A549 (cell line): ENCODE data around the gene ROR1. TPM values are rescaled to one million over a fixed set of nuclear protein-coding genes. Genes with fewer than 3 reads are reported as not detected.

ENCODE experiments used
- ATAC-seq, 2 experiments: fragments of 200-7000 bp in 1 of 2; fragments of >200 bp in 1 of 2; cut with Nextera tagmentation in 1 of 2; cut with Tn5 transposase in 1 of 2; 3 replicates each; pipeline versions ENCODE4 v1.8.0 to v1.9.1; 2018 to 2020; ENCODE audit warnings: mild to moderate bottlenecking in 1 of 2, moderate library complexity in 1 of 2
- CTCF ChIA-PET: fragments of 300-600 bp; sonication (Branson Sonifier 250); formaldehyde crosslinking; extraction: SDS; loops from one replicate; lab custom pipeline; 2021; ENCODE audit warnings: antibody characterized with exemption, inconsistent platforms; lab: Yijun Ruan, JAX
- POLR2A ChIA-PET: fragments of 350-600 bp; formaldehyde crosslinking; extraction: SDS; loops from one replicate; lab custom pipeline; 2021; ENCODE audit warnings: antibody characterized with exemption, inconsistent platforms; lab: Yijun Ruan, JAX
- DNase-seq, 2 experiments: peaks; one replicate each; pipeline versions ENCODE4 v3.0.0 to v3.0.0-alpha.2; 2011 to 2016; ENCODE audit warnings: low read depth in 1 of 2, low spot score in 1 of 2
- FAIRE-seq: peaks from 2 replicates; lab custom pipeline; 2011; peaks lifted over from hg19 to GRCh38; lab: Jason Lieb, UNC
- H3K27ac ChIP-seq, 2 experiments: fragments of >200 bp; sonication (Bioruptor Twin); formaldehyde crosslinking; 3 replicates each; pipeline ENCODE4 v1.5.1; 2016 to 2017
- H3K4me1 ChIP-seq: fragments of >200 bp; sonication (Bioruptor Twin); formaldehyde crosslinking; 3 replicates; pipeline ENCODE4 v1.6.1; 2016
- H3K4me2 ChIP-seq: fragments of >200 bp; sonication (Bioruptor Twin); formaldehyde crosslinking; 3 replicates; pipeline ENCODE4 v1.6.1; 2016
- H3K4me3 ChIP-seq: fragments of >200 bp; sonication (Bioruptor Twin); formaldehyde crosslinking; 3 replicates; pipeline ENCODE4 v1.5.1; 2016
- H3K9me3 ChIP-seq: fragments of >200 bp; sonication (Bioruptor Twin); formaldehyde crosslinking; 3 replicates; pipeline ENCODE4 v1.6.1; 2016
- CBX8 ChIP-seq: fragments of 200-600 bp; sonication (generic); IDR thresholded peaks from 2 replicates; pipeline ENCODE4 v1.6.1; 2016
- ELK1 ChIP-seq: fragments of 150-350 bp; IDR thresholded peaks from 2 replicates; pipeline ENCODE4 v1.6.1; 2014; ENCODE audit warnings: low read depth, mild to moderate bottlenecking, low read length
- FOXS1 ChIP-seq: fragments of 250-450 bp; sonication (Bioruptor Pico); IDR thresholded peaks from 2 replicates; pipeline ENCODE4 v1.5.0; 2020; ENCODE audit warnings: mild to moderate bottlenecking, moderate library complexity
- GATA3 ChIP-seq: IDR thresholded peaks from 2 replicates; pipeline ENCODE4 v1.6.1; 2012; ENCODE audit warnings: borderline replicate concordance
- HDAC2 ChIP-seq: fragments of 200-600 bp; sonication (generic); IDR thresholded peaks from 2 replicates; pipeline ENCODE4 v1.6.1; 2016
- HEYL ChIP-seq: fragments of 250-450 bp; sonication (Bioruptor Pico); IDR thresholded peaks from 2 replicates; pipeline ENCODE4 v1.8.0; 2021; ENCODE audit warnings: mild to moderate bottlenecking, moderate library complexity
- JUN ChIP-seq, 2 experiments: fragments of >200 bp; sonication (Bioruptor Twin); formaldehyde crosslinking; IDR thresholded peaks; 2 replicates in 1 of 2; 3 replicates in 1 of 2; pipeline ENCODE4 v1.6.1; 2016 to 2017
- JUNB ChIP-seq: fragments of >200 bp; sonication (Bioruptor Twin); formaldehyde crosslinking; IDR thresholded peaks from 2 replicates; pipeline ENCODE4 v1.6.1; 2016
- KDM1A ChIP-seq: fragments of 200-600 bp; sonication (generic); IDR thresholded peaks from 2 replicates; pipeline ENCODE4 v1.6.1; 2016; ENCODE audit warnings: low read depth, mild to moderate bottlenecking
- NFE2L2 ChIP-seq: fragments of 150-350 bp; conservative IDR thresholded peaks from 2 replicates; pipeline ENCODE4 v1.6.1; 2014; ENCODE audit warnings: low read length
- NPAS2 ChIP-seq: fragments of 250-450 bp; sonication (Bioruptor Pico); IDR thresholded peaks from 2 replicates; pipeline ENCODE4 v1.8.0; 2022; ENCODE audit warnings: mild to moderate bottlenecking, moderate library complexity, borderline replicate concordance
- NR3C1 ChIP-seq: fragments of >200 bp; sonication (Bioruptor Twin); formaldehyde crosslinking; IDR thresholded peaks from 3 replicates; pipeline ENCODE4 v1.6.1; 2017
- PBX3 ChIP-seq: IDR thresholded peaks from 2 replicates; pipeline ENCODE4 v1.6.1; 2012
- POLR2A ChIP-seq: IDR thresholded peaks from 2 replicates; pipeline ENCODE4 v1.6.1; 2012; ENCODE audit warnings: mild to moderate bottlenecking, low read length
- POLR2AphosphoS2 ChIP-seq: conservative IDR thresholded peaks from 2 replicates; pipeline ENCODE4 v1.6.1; 2012; ENCODE audit warnings: low read length, improper control_type of control experiment, inconsistent platforms
- RARB ChIP-seq: fragments of 250-450 bp; sonication (Bioruptor Pico); IDR thresholded peaks from 2 replicates; pipeline ENCODE4 v1.8.0; 2021; ENCODE audit warnings: mild to moderate bottlenecking, moderate library complexity
- RFX5 ChIP-seq: fragments of 450-650 bp; IDR thresholded peaks from 2 replicates; pipeline ENCODE4 v1.7.1; 2014; ENCODE audit warnings: antibody characterized with exemption, mild to moderate bottlenecking, moderate library complexity
- RNF2 ChIP-seq: fragments of 200-600 bp; sonication (generic); IDR thresholded peaks from 2 replicates; pipeline ENCODE4 v1.6.1; 2016; ENCODE audit warnings: low read depth, mild to moderate bottlenecking, antibody characterized with exemption, moderate library complexity, borderline replicate concordance
- SREBF2 ChIP-seq: fragments of 450-650 bp; IDR thresholded peaks from 2 replicates; pipeline ENCODE4 v1.6.1; 2014; ENCODE audit warnings: mild to moderate bottlenecking, moderate library complexity
- TFCP2L1 ChIP-seq: fragments of 250-450 bp; sonication (Bioruptor Pico); IDR thresholded peaks from 2 replicates; pipeline ENCODE4 v1.5.0; 2021; ENCODE audit warnings: mild to moderate bottlenecking
- TP53 ChIP-seq: fragments of 250-450 bp; sonication (Bioruptor Pico); IDR thresholded peaks from 2 replicates; pipeline ENCODE4 v1.5.0; 2021; ENCODE audit warnings: mild to moderate bottlenecking, moderate library complexity
- ZC3H11A ChIP-seq: fragments of 450-650 bp; IDR thresholded peaks from 2 replicates; pipeline ENCODE4 v1.6.1; 2014; ENCODE audit warnings: antibody characterized with exemption, mild to moderate bottlenecking
- ZFP36 ChIP-seq: fragments of 450-650 bp; IDR thresholded peaks from 2 replicates; pipeline ENCODE4 v1.6.1; 2014; ENCODE audit warnings: borderline replicate concordance; ENCODE audit not compliant: partially characterized antibody
- ZNF302 ChIP-seq: fragments of 250-450 bp; sonication (Bioruptor Pico); IDR thresholded peaks from 2 replicates; pipeline ENCODE4 v1.9.0; 2021; ENCODE audit warnings: inconsistent platforms, mild to moderate bottlenecking, moderate library complexity
- ZSCAN20 ChIP-seq: fragments of 250-450 bp; sonication (Bioruptor Pico); IDR thresholded peaks from 2 replicates; pipeline ENCODE4 v1.8.0; 2022; ENCODE audit warnings: mild to moderate bottlenecking, moderate library complexity
- WGBS: methylation state at CpG from one replicate; pipeline ENCODE4 v1.1.6; 2017; ENCODE audit errors: missing lambda C conversion rate; 5-methylcytosine and 5-hydroxymethylcytosine counted together
- polyA plus RNA-seq, 4 experiments: library from polyadenylated mRNA; depleted of rRNA in 3 of 4; stranded (reverse); fragments of >200 nt; fragmentation: RNase III in 1 of 4; extraction: RNeasy Plus Mini Kit Qiagen cat#74134 plus additional on column Dnase treatment in 1 of 4; gene quantifications; 2 replicates in 3 of 4; 3 replicates in 1 of 4; pipeline ENCODE4 v1.2.3, GENCODE V29; 2011 to 2017
- TF ChIP-seq, protein P1 (sequence below): fragments of 250-450 bp; sonication (Bioruptor Pico); IDR thresholded peaks from 2 replicates; pipeline ENCODE4 v1.5.0; 2021; ENCODE audit warnings: mild to moderate bottlenecking, moderate library complexity, borderline replicate concordance
- TF ChIP-seq, protein P2 (sequence below): IDR thresholded peaks from 2 replicates; pipeline ENCODE4 v1.6.1; 2012

The ROR1 gene
- polyA plus RNA-seq, 2 of the 4 experiments (the other 2 are of a cell fraction), result 6.5 to 19.0 TPM

DNA sequence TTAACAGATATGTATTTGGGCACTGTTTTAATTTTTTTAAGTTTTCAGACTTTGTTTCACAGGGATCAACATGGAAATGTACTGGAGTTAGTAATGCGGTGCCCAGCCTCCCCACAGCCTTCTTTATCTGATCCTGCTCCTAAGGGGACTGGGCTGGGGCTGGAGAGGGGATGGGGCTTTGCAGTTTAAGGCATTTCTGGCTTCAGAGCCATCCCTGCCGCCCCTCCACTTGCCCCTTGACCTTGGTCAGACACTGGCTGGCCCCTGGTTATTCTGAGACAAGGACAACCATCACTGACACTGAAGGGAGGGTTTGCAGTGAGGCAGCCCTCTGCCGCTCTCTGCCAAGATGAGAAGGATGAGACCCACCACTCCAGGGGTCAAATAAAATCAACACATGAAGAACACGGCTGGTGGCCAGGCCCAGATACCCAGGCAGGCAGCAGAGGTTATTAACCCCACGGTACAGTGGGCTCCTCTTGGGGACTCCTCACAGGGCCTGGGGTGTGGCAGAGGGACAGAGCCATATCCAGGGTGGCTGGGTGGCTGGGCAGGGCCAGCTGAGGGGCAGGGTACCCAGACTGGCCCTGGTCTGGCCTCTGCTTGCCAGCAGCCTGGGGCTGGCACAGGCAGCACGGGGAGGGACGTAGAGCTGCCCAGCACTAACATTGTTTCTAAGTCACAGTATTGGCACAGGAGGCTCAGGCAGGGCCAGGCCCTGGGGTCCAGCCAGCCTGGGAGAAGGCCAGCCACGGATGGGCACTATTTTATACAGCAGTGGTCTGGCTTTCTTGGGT is 422.5 kb downstream of the ROR1 start:
- FAIRE-seq (no peak), ATAC-seq (no peak), DNase-seq (no peak)
- H3K4me2 ChIP-seq, result no peak overlapping the region
- CTCF ChIA-PET, result interaction anchor here (1.3 kb wide), 1 partner anchor 57 kb away, joined by 3 read pairs; no protein-coding TSS in a partner anchor
- no peak overlapping the region for H3K27ac ChIP-seq
- POLR2A ChIA-PET, result no interaction called here
- no peaks in the 10 kb centered on the region for H3K4me1 ChIP-seq
- no peaks in the 10 kb centered on the region for H3K9me3 ChIP-seq
- H3K4me3 ChIP-seq, result no peak overlapping the region
- TF ChIP-seq CBX8 (no peak), HEYL (CRISPR knock-in tag) (no peak), NPAS2 (CRISPR knock-in tag) (no peak), HDAC2 (no peak), TFCP2L1 (no peak), RFX5 (no peak), POLR2AphosphoS2 (no peak), JUNB (no peak), RARB (CRISPR knock-in tag) (no peak), SREBF2 (no peak), GATA3 (no peak), POLR2A (no peak), NR3C1 (no peak), JUN (IDR thresholded peaks at IDR 0.05) (no peak)
- TF ChIP-seq, protein P1, sequence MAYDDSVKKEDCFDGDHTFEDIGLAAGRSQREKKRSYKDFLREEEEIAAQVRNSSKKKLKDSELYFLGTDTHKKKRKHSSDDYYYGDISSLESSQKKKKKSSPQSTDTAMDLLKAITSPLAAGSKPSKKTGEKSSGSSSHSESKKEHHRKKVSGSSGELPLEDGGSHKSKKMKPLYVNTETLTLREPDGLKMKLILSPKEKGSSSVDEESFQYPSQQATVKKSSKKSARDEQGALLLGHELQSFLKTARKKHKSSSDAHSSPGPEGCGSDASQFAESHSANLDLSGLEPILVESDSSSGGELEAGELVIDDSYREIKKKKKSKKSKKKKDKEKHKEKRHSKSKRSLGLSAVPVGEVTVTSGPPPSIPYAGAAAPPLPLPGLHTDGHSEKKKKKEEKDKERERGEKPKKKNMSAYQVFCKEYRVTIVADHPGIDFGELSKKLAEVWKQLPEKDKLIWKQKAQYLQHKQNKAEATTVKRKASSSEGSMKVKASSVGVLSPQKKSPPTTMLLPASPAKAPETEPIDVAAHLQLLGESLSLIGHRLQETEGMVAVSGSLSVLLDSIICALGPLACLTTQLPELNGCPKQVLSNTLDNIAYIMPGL (CRISPR knock-in tag), result no peak
- TF ChIP-seq, all 56 proteins: peak for 0
- WGBS, result 57% methylated on average over 3 of the region's 8 CpGs

DNA sequence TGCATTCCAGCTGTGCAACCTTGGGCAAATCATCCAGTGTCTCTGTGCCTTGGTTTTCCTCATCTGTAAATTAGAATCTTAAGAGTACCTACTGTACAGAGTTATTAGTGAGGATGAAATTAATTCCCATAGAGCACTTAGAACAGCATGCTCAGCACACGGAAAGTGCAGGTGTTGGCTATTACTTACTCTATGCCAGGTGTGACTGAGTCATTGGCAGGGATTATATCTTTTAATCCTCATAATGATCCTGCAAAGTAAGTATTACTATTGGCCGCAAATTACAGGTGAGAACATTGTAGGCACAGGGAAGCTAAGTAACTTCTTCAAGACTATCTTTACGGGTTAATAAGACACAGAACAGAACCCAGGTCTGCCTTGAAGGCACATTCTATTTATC is 423.3 kb downstream of the ROR1 start:
- no peak overlapping the region for H3K4me2 ChIP-seq
- no peak overlapping the region for H3K27ac ChIP-seq
- DNase-seq (no peak), ATAC-seq (no peak), FAIRE-seq (no peak)
- H3K9me3 ChIP-seq, result no peaks in the 10 kb centered on the region
- ChIA-PET POLR2A (no interaction called here), CTCF (interaction anchor here (0.6 to 1.3 kb wide), 2 partner anchors 37 to 57 kb away, joined by 3 to 4 read pairs; no protein-coding TSS in a partner anchor)
- TF ChIP-seq ZC3H11A (no peak), ELK1 (no peak), ZNF302 (CRISPR knock-in tag) (no peak), ZFP36 (no peak), NFE2L2 (no peak), PBX3 (no peak), TP53 (CRISPR knock-in tag) (no peak), JUNB (no peak), JUN (IDR thresholded peaks at IDR 0.05) (no peak), NR3C1 (no peak), ZSCAN20 (CRISPR knock-in tag) (no peak), KDM1A (no peak), RNF2 (no peak), FOXS1 (CRISPR knock-in tag) (no peak)
- TF ChIP-seq, protein P2, sequence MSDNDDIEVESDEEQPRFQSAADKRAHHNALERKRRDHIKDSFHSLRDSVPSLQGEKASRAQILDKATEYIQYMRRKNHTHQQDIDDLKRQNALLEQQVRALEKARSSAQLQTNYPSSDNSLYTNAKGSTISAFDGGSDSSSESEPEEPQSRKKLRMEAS, result no peak
- TF ChIP-seq, all 56 proteins: peak for 0
- no peaks in the 10 kb centered on the region for H3K4me1 ChIP-seq
- WGBS, result 85% methylated on average over 3 of the region's 3 CpGs
- no peak overlapping the region for H3K4me3 ChIP-seq
